Neural cell (in vitro differentiated cells): ENCODE data around the gene RABIF.

Experiments
- CTCF ChIP-seq: fragments of 450-650 bp; IDR thresholded peaks from 2 replicates; pipeline ENCODE4 v1.5.1; 2014; ENCODE audit warnings: antibody characterized with exemption, mild to moderate bottlenecking, moderate library complexity; ENCODE audit not compliant: poor library complexity, severe bottlenecking
- EZH2 ChIP-seq: fragments of 200-600, 300-800 bp; shearing (Covaris generic), sonication (generic); IDR thresholded peaks from 2 replicates; pipeline ENCODE4 v1.6.1; 2014; ENCODE audit warnings: antibody characterized with exemption, low read length, borderline replicate concordance, mild to moderate bottlenecking; ENCODE audit not compliant: insufficient read depth, poor library complexity, severe bottlenecking
- MXI1 ChIP-seq: fragments of 450-650 bp; conservative IDR thresholded peaks from 2 replicates; pipeline ENCODE4 v1.6.1; 2014; ENCODE audit warnings: antibody characterized with exemption, mild to moderate bottlenecking; ENCODE audit not compliant: poor library complexity, severe bottlenecking
- POLR2AphosphoS5 ChIP-seq: IDR thresholded peaks from 2 replicates; pipeline ENCODE4 v1.6.1; 2012
- RAD21 ChIP-seq: fragments of 450-650 bp; conservative IDR thresholded peaks from 2 replicates; pipeline ENCODE4 v1.6.1; 2014; ENCODE audit warnings: antibody characterized with exemption, mild to moderate bottlenecking, moderate library complexity

GRCh38 chr1:202854787-202855186 lies 34.2 kb downstream of the RABIF start:
- TF ChIP-seq POLR2AphosphoS5 (no peak), RAD21 (no peak), CTCF (no peak), EZH2 (no peak), MXI1 (no peak)
